Thymus (tissue), 11 donors: ENCODE data around the gene PPFIA2. TPM values are rescaled to one million over a fixed set of nuclear protein-coding genes. Genes with fewer than 3 reads are reported as not detected.

Experiments used
- DNase-seq, 9 donors: peaks; one replicate each; pipeline ENCODE4 v3.0.0-alpha.2; 2013; ENCODE audit warnings: low spot score in 9 of 9, low read depth in 6 of 9, missing footprints in 1 of 9
- H3K27ac ChIP-seq, 2 donors: one replicate each; pipeline ENCODE4 v1.5.1; 2013; ENCODE audit warnings: control low read depth in 1 of 2, low read depth in 1 of 2, low read length in 1 of 2, mild to moderate bottlenecking in 1 of 2, moderate library complexity in 1 of 2
- H3K27me3 ChIP-seq, 2 donors: one replicate each; pipeline ENCODE4 v1.5.1; 2013; ENCODE audit warnings: low read length in 1 of 2; ENCODE audit not compliant: control insufficient read depth in 2 of 2, insufficient read depth in 1 of 2
- H3K36me3 ChIP-seq, 2 donors: one replicate each; pipeline ENCODE4 v1.5.1; 2013; ENCODE audit warnings: low read length in 1 of 2, mild to moderate bottlenecking in 1 of 2, moderate library complexity in 1 of 2; ENCODE audit not compliant: control insufficient read depth in 2 of 2, insufficient read depth in 2 of 2
- H3K4me1 ChIP-seq, 2 donors: one replicate each; pipeline ENCODE4 v1.5.1; 2013; ENCODE audit warnings: low read length in 2 of 2; ENCODE audit not compliant: control insufficient read depth in 2 of 2, insufficient read depth in 2 of 2
- H3K4me3 ChIP-seq, 2 donors: one replicate each; pipeline ENCODE4 v1.5.1; 2013; ENCODE audit warnings: low read length in 2 of 2, control low read depth in 1 of 2, mild to moderate bottlenecking in 1 of 2
- H3K9me3 ChIP-seq, 2 donors: one replicate each; pipeline ENCODE4 v1.5.1; 2013; ENCODE audit warnings: low read length in 1 of 2, mild to moderate bottlenecking in 1 of 2; ENCODE audit not compliant: control insufficient read depth in 2 of 2, insufficient read depth in 1 of 2
- WGBS: extraction: QIAGEN DNeasy Blood & Tissue Kit; methylation state at CpG from one replicate; pipeline ENCODE4 v1.1.7; 2013; 5-methylcytosine and 5-hydroxymethylcytosine counted together
- polyA plus RNA-seq: library from polyadenylated mRNA; stranded (reverse); fragments of 200-250 nt; gene quantifications from one replicate; pipeline ENCODE4 v1.2.3, GENCODE V29; 2013
- total RNA-seq: library from RNA; stranded (reverse); fragments of 120-200 nt; gene quantifications from one replicate; pipeline ENCODE4 v1.2.4, GENCODE V29; 2013
- donor health status: healthy.

PPFIA2 gene
- total and polyA plus RNA-seq, 2 donors: 0.23 to 0.24 TPM

- Histone ChIP-seq H3K27me3 (no peaks in the 10 kb centered on the region), H3K36me3 (no peaks in the 10 kb centered on the region), H3K9me3 (no peaks in the 10 kb centered on the region), H3K4me1 (no peaks in the 10 kb centered on the region), H3K4me3 (no peak overlapping the region), H3K27ac (no peak overlapping the region)
- 59% methylated on average over 4 of the region's 4 CpGs for WGBS
- no peak for DNase-seq
Measured at GRCh38 chr12:81461163-81461562, 298.0 kb downstream of the PPFIA2 start.

- Histone ChIP-seq H3K4me1 (no peaks in the 10 kb centered on the region), H3K27ac (no peak overlapping the region), H3K27me3 (no peaks in the 10 kb centered on the region), H3K9me3 (no peaks in the 10 kb centered on the region), H3K36me3 (no peaks in the 10 kb centered on the region), H3K4me3 (no peak overlapping the region)
- DNase-seq: peak in 1 of 9 donors; percentile 11
- 31% methylated on average over 5 of the region's 5 CpGs for WGBS
Measured at GRCh38 chr12:81450920-81451739, 308.0 kb downstream of the PPFIA2 start.

- Histone ChIP-seq H3K4me1 (no peaks in the 10 kb centered on the region), H3K36me3 (no peaks in the 10 kb centered on the region), H3K9me3 (no peaks in the 10 kb centered on the region), H3K27ac (no peak overlapping the region), H3K27me3 (no peaks in the 10 kb centered on the region), H3K4me3 (no peak overlapping the region)
- no peak for DNase-seq
- WGBS: 92% methylated on average over 6 of the region's 6 CpGs
Measured at GRCh38 chr12:81441629-81442028, 317.5 kb downstream of the PPFIA2 start.

GRCh38 chr12:81440001-81440400 lies 319.1 kb downstream of the PPFIA2 start:
- H3K27ac ChIP-seq: no peak overlapping the region
- no peak for DNase-seq
- H3K4me3 ChIP-seq: no peak overlapping the region
- no peaks in the 10 kb centered on the region for H3K36me3 ChIP-seq
- no peaks in the 10 kb centered on the region for H3K9me3 ChIP-seq
- WGBS: 70% methylated on average over 3 of the region's 3 CpGs
- no peaks in the 10 kb centered on the region for H3K27me3 ChIP-seq
- H3K4me1 ChIP-seq: no peaks in the 10 kb centered on the region

- Histone ChIP-seq H3K27ac (no peak overlapping the region), H3K4me1 (no peaks in the 10 kb centered on the region), H3K36me3 (no peaks in the 10 kb centered on the region), H3K9me3 (no peaks in the 10 kb centered on the region), H3K4me3 (no peak overlapping the region), H3K27me3 (no peaks in the 10 kb centered on the region)
- 83% methylated on average over 5 of the region's 5 CpGs for WGBS
- no peak for DNase-seq
Measured at GRCh38 chr12:81439344-81439743, 319.8 kb downstream of the PPFIA2 start.

- no peaks in the 10 kb centered on the region for H3K9me3 ChIP-seq
- no peak overlapping the region for H3K4me3 ChIP-seq
- no peak for DNase-seq
- H3K4me1 ChIP-seq: no peaks in the 10 kb centered on the region
- H3K27ac ChIP-seq: no peak overlapping the region
- no peaks in the 10 kb centered on the region for H3K36me3 ChIP-seq
- 83% methylated on average over 2 of the region's 3 CpGs for WGBS
- no peaks in the 10 kb centered on the region for H3K27me3 ChIP-seq
Measured at GRCh38 chr12:81417056-81417455, 342.1 kb downstream of the PPFIA2 start.

- no peaks in the 10 kb centered on the region for H3K9me3 ChIP-seq
- no peak for DNase-seq
- 94% methylated on average over 1 of the region's 1 CpG for WGBS
- H3K27ac ChIP-seq: no peak overlapping the region
- no peaks in the 10 kb centered on the region for H3K36me3 ChIP-seq
- no peaks in the 10 kb centered on the region for H3K27me3 ChIP-seq
- H3K4me3 ChIP-seq: no peak overlapping the region
- H3K4me1 ChIP-seq: no peaks in the 10 kb centered on the region
Measured at GRCh38 chr12:81416571-81416970, 342.6 kb downstream of the PPFIA2 start.

- Histone ChIP-seq H3K4me3 (no peak overlapping the region), H3K27me3 (no peaks in the 10 kb centered on the region), H3K36me3 (no peaks in the 10 kb centered on the region), H3K9me3 (no peaks in the 10 kb centered on the region), H3K27ac (no peak overlapping the region), H3K4me1 (no peaks in the 10 kb centered on the region)
- DNase-seq: no peak
Measured at GRCh38 chr12:81414441-81414840, 344.7 kb downstream of the PPFIA2 start.

- Histone ChIP-seq H3K27me3 (no peaks in the 10 kb centered on the region), H3K27ac (no peak overlapping the region), H3K4me1 (no peaks in the 10 kb centered on the region), H3K9me3 (no peaks in the 10 kb centered on the region), H3K4me3 (no peak overlapping the region), H3K36me3 (no peaks in the 10 kb centered on the region)
- 25% methylated on average over 1 of the region's 1 CpG for WGBS
- DNase-seq: no peak
Measured at GRCh38 chr12:81412940-81413339, 346.2 kb downstream of the PPFIA2 start.
